Activated naive CD4-positive, alpha-beta T cell treated with anti-CD3 and anti-CD28 coated beads for 36 hours (primary cell): ENCODE results near the gene OAF. TPM values are rescaled to one million over a fixed set of nuclear protein-coding genes. Genes with fewer than 3 reads are reported as not detected.
"Not testable (repeated sequence)": the region's sequence is repeated elsewhere in the genome, so short reads cannot be mapped to it uniquely, and the experiment has no call there.

Source experiments
- CTCF ChIA-PET: fragments of 350-600 bp; sonication (Branson Sonifier 250); formaldehyde crosslinking; loops from one replicate; lab custom pipeline; 2021; ENCODE audit warnings: antibody characterized with exemption; lab: Charles Lee
- DNase-seq: peaks from one replicate; pipeline ENCODE4 v3.0.0-alpha.2; 2020
- H3K27ac Mint-ChIP-seq: one replicate; pipeline ENCODE4 v1.8.0; 2021; ENCODE audit warnings: mild to moderate bottlenecking, mixed read lengths
- H3K27me3 Mint-ChIP-seq: one replicate; pipeline ENCODE4 v1.8.0; 2021; ENCODE audit warnings: low read depth, mixed read lengths
- H3K36me3 Mint-ChIP-seq: one replicate; pipeline ENCODE4 v1.8.0; 2021; ENCODE audit warnings: low read depth, mixed read lengths
- H3K4me1 Mint-ChIP-seq: one replicate; pipeline ENCODE4 v1.8.0; 2021; ENCODE audit warnings: low read depth, mixed read lengths
- H3K4me3 Mint-ChIP-seq: one replicate; pipeline ENCODE4 v1.8.0; 2021; ENCODE audit warnings: mild to moderate bottlenecking, moderate library complexity, mixed read lengths
- H3K9me3 Mint-ChIP-seq: one replicate; pipeline ENCODE4 v1.8.0; 2021; ENCODE audit warnings: mixed read lengths
- intact Hi-C: fragments of 100-400 bp; cut with micrococcal nuclease; formaldehyde crosslinking; loops from one replicate; pipeline ENCODE4 v1.15.1; 2023
- total RNA-seq, 2 experiments: library from RNA; stranded (reverse); gene quantifications; one replicate each; pipeline ENCODE4 v1.2.3, GENCODE V29; 2021

The OAF gene
- total RNA-seq, 2 experiments from 2014 or later: 1.5 to 1.6 TPM

DNA sequence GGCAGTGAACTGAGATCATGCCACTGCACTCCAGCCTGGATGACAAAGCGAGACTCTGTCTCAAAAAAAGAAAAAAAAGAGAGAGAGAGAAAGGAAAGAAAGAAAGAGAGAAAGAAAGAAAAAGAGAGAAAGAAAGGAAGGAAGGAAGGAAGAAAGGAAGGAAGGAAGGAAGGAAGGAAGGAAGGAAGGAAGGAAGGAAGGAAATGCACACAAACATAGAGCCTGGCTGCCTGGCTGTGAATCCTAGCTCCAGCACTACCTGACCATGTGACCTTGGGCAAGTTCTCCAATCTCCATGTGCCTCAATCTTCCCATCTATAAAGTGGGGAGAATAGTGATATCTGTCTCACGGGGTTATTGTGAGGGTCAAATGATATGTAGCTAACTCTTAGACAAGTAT is 63.1 kb downstream of the OAF start:
- H3K4me3 Mint-ChIP-seq, H3K36me3 Mint-ChIP-seq, intact Hi-C loops, CTCF ChIA-PET, DNase-seq, H3K9me3 Mint-ChIP-seq, H3K27ac Mint-ChIP-seq, H3K4me1 Mint-ChIP-seq: not testable (repeated sequence)
- H3K27me3 Mint-ChIP-seq: peaks cover 16% of the 10 kb centered on the region

DNA sequence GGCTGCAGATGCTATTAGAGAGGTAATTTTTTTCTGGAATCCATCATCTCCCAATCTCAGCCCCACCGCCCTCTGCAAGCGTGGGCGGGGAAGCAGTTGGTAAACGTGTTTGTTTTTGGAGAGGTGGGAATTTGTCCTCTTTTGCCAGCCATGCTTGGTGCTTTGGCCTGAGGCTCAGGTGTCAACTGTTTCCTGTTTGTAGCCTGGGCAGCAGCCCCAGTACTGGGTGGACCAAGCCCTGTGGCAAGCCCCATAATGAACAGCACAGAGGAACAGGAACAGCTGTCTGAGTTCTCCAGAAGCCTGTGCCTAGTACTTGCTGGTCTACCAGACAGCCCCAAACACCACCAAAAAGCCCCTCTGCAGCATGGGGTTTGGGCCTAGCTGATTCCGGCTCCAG is 68.7 kb downstream of the OAF start:
- DNase-seq: no peak
- Mint-ChIP-seq H3K9me3 (no peaks in the 10 kb centered on the region), H3K4me3 (no peak overlapping the region), H3K27ac (no peak overlapping the region), H3K36me3 (no peaks in the 10 kb centered on the region), H3K27me3 (peaks cover 2% of the 10 kb centered on the region), H3K4me1 (no peaks in the 10 kb centered on the region)
- CTCF ChIA-PET: no interaction called here
- intact Hi-C loops: no loop called here

Other genes starting within 250 kb of the OAF start
- gene TRIM29, start 72.9 kb upstream of the OAF start, total RNA-seq: not detected
- gene POU2F3, start 29.1 kb downstream of the OAF start, total RNA-seq: not detected
- 1 to 10 TPM; 1.2 to 2.2 TPM for gene TLCD5, start 114.3 kb downstream of the OAF start, total RNA-seq
- 10 to 100 TPM; 15.4 to 16.5 TPM for gene ARHGEF12, start 125.4 kb downstream of the OAF start, total RNA-seq